NCI-H2171 treated with DMSO at 0.1 percent for 48 hours (cell line): Measurements from ENCODE around the gene NLRP10.
"Not testable (repeated sequence)": the region's sequence is repeated elsewhere in the genome, so short reads cannot be mapped to it uniquely, and the experiment has no call there.

Experiments used
- DNase-seq: peaks from one replicate; lab custom pipeline; 2025; lab: John Stamatoyannopoulos, UW

Gene NLRP10, protein sequence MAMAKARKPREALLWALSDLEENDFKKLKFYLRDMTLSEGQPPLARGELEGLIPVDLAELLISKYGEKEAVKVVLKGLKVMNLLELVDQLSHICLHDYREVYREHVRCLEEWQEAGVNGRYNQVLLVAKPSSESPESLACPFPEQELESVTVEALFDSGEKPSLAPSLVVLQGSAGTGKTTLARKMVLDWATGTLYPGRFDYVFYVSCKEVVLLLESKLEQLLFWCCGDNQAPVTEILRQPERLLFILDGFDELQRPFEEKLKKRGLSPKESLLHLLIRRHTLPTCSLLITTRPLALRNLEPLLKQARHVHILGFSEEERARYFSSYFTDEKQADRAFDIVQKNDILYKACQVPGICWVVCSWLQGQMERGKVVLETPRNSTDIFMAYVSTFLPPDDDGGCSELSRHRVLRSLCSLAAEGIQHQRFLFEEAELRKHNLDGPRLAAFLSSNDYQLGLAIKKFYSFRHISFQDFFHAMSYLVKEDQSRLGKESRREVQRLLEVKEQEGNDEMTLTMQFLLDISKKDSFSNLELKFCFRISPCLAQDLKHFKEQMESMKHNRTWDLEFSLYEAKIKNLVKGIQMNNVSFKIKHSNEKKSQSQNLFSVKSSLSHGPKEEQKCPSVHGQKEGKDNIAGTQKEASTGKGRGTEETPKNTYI

DNA sequence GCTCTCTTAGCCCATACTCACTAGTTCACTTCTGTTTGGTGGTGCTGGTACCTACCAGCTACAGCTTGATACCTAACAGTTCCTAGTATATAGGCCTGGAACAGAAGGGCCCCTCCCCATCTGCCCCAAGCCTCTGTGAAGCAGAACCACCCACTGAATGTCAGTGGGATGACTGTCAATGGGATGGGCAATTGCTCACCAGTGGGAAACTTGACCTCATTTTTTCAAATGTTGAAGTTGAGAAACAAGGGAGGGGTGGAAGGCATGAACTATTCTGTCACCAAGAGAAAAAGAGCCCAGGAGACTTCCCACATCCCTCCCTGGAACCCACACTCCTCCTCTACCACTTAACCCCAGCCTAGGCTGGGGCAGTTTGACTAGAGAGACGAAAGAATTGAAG lies at the start of gene NLRP10:
NLRP10 (minus strand) TSS at position 62 of the 400 bp plus-strand sequence. CDS start 1,952 bp downstream, outside the sequence.
- no peak for DNase-seq

DNA sequence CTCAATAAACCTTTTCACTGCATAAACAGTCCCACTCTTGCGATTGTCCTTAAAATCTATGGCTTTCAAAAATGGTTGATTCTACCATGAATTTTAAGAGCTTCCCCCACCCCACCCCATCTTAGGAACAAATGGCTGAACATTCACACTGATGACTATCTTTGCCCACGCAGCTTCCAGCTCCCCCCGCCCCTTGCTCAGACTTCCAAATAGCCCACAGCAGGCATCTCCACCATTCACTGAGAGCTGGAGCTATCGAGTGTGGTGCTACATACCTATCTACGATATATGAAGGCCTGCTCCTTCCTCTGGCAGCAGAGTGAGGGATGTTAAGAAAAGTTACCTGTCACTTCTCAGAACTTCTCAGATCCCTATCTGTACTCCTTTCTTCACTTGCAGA lies 48.6 kb upstream of the NLRP10 start:
- no peak for DNase-seq

DNA sequence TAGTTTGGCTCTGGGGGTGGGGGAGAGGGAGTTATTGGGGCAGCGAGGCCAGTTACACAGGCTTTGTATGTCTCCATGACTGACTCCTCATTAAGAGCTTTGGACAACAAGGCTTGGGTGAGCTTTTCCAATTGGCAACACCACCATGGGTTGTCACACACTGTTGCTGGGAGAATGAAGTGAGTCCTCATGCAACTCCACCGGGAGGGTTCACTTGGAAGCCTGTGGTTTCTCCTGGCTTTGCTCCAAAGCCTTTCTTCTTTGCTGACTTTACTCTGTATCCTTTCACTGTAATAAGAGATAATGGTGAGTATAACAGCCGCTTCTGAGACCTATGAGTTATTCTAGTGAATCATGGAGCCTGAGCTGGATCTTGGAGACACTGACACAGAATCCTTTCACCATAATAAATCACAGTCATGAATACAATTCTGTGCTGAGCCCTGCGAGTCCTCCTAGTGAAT lies 46.8 kb upstream of the NLRP10 start:
- DNase-seq: no peak

DNA sequence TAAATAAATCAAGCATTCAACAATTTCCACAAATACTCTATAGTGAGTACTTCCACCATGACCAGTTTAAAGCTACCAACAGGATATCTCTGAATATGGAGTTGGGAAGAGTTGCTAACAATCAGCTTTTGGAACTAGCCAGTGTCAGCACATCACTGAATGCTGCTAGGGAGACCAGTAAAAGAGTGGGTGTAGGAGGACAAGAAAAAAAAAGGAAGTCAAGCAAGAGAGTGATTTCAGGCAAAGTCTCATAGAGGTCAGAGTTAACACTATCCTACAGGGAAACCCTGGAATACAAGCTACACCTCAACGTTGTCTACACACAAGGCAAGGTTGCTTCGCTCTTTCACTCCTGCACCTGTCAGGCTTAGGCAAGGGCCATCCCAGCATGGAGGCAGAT lies 46.1 kb upstream of the NLRP10 start:
- DNase-seq: no peak

DNA sequence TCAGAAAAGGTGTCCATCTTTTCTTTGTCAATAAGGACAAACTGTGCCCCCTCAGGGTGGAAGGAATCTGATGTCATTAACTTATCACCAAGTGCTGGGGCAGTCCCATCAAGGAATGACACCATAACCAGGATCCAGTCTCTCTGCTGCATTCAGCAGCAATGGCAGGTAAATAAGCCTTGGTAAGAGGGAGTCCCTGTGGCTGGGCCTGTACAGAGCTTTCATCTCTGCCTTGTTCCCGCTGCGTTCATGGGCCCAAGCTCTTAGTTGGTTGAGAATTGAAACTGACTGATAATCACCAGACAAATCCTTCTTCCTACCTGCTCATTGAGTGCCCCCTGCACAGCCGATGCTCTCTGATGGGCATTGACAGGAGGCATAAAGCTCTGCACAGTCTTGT lies 44.6 kb upstream of the NLRP10 start:
- no peak for DNase-seq

DNA sequence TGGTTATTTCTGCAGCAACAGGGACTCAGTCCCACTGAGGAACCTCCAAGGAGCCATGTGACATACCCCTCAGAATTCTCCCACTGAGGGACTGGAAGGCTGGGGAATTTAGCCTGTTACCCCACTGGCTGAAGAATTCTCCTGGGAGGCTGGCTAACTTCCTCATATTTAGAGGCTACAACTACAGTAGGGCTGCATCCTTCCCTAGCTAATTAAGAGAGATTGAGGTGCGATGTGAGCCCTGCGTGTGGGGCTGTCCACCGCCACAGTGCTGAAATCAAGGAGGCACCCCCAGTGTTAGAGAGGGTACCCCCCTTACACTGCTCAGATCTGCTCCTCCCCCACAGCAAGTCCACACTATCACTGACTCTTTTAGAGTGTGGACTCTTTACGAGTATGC lies 43.0 kb upstream of the NLRP10 start:
- no peak for DNase-seq

DNA sequence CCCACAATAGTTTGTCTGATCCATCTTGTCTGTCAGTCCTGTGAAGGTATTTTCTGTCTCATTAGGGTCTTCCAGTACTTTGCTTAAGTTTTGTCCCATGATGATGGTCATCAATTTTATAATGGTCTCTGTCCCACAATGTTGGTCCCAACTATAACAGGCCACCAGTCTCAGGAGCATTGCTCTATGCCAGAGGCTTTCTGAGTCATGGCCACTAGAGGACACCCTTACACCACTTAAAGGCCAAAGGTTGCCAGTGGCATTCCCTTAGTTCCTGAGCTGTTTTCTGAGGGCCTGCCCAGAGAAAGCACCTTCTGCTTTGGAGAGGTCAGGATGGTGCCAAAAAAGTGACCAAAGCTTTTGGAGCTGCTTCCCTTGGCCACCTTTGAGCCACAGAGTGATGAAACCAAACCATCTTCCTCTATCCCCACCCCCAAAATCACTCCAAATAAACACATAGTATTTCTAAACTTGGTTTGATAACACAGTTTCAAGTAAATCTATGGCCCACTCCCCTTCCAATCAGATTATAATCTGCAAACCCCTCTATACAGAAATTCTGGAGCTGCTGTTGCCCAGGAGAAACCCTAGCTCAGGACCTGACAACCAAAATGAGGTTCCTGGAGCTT lies 41.2 kb upstream of the NLRP10 start:
- peak; percentile 43 for DNase-seq

DNA sequence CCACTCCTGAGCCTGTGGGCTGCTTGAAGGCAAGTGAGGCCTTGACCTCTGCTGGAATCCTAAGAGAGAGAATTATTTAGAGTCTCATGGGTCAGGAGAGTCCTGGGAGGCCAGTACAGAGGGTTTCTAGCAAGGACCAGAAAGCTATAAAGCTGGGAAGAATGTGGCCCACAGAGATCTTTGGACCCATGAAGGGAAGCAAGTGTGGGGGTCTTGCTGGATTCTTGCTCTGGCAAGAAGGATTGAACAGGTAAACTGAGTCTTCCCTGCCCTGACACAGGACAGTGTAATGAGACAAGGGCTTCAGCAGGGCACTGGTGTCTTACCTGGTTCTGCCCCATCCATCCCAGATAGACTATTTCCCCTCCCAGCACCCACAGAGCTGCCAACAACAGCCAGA lies 40.3 kb upstream of the NLRP10 start:
- DNase-seq: no peak

DNA sequence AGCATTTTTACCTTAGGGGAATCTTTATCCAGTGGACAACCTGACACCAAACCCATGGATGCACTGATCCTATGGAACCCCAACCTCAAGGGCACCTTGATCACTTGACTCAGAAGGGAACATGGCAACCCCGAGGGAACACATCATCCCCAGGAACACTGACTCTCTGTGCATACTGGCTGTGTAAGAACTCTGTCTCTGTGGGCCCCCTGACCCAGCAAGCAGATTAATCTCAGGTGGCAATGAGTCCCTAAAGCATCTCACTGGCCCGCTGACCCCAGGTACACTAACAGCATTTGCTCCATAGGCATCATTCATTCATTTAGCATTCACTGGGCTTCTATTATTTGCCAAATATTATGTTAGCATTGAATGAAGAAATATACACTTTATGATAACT lies 38.8 kb upstream of the NLRP10 start:
- DNase-seq: no peak

DNA sequence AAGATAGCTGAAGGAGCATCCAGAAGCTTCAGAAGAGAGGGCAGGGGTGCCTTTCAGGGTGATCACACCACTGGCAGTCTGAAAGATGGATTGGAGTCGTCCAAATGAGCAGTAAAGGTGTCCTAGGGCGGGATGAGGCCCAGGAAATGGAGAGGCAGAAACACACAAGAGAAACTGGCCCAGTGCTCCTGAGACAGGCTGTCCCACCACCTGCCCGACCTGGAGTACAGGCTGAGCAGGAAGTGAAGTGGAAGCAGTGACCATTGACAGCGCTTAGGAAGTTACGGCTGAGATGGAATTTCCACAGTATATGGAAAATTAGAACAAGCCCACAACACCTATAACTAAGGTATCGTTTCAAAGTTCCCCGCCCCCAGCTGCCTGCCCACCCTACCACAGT lies 37.9 kb upstream of the NLRP10 start:
- no peak for DNase-seq

DNA sequence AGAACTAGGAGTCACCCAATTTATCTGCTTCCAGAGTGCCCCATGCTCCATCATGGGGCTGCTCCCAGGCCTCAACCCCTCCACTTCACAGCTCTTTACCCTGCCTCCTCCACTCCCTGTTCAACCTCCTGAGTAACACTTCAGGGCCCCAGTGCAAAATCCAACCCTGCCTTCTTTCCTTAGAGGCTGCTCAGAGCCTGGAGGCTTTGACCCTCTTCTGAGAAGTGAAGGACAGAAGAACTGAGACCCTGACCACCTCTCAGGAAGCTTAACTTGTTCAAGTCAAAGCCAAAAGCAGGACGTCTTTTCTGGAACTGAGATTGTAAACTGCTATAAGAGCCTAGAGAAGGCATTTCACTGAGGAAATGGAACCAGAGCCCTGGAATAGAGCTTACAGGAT lies 37.4 kb upstream of the NLRP10 start:
- DNase-seq: no peak

DNA sequence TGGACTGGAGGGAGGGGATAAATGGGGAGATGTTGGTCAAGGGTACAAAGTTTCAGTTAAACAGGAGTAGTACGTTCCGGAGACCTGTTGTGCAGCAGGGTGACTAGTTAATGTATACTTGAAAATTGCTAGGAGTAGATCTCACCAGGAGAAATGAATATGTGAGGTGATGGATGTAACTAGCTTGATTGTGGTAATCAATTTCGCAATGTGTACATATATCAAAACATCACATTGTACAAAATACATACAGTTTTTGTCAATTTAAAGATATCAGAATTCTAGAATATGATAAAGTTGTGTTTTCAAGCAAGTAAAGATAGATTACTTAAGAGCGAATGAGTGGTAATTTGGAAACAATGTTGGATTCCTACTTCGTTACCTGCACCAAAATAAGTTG lies 35.1 kb upstream of the NLRP10 start:
- DNase-seq: no peak

DNA sequence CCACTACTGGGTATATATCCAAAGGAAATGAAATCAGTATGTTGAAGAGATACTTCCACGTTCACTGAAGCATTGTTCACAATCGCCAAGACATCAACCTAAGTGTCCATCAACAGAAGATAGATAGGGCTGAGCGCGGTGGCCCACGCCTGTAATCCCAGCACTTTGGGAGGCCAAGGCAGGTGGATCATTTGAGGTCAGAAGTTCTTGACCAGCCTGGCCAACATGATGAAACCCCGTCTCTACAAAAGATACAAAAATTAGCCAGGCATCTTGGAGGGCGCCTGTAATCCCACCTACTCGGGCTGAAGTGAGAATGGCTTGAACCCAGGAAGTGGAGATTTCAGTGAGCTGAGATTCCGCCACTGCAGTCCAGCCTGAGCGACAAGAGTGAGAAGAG lies 34.5 kb upstream of the NLRP10 start:
- no peak for DNase-seq

DNA sequence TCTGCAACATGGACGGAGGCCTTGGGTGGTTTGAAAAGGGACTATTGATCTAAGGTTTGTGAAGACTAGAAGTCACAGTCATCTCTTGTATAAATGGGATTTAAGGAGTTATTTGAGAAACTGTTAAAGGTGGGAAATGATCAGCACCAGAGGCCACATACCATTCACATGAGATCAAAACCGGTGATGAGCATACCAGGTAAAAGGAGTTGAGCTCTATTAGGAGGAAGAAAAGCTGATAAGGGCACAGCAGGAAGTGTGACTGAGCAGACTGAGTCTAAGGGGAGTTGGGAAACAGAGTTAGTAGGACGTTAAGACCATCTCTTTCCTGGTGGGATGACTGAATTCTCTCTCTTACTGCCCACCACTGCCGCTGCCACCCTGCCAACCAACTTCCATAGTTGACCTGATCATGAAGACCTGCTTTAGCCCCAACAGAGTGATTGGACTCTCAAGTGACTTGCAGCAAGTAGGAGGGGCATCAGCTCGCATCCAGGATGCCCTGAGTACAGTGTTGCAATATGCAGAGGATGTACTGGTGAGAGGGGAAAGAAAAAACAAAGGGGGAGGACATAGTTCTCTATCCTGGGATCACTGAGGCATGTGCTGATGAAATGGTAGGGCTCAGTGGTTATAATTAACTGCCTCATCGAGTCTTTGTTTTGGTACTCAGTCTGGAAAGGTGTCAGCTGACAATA lies 29.5 kb upstream of the NLRP10 start:
- no peak for DNase-seq

DNA sequence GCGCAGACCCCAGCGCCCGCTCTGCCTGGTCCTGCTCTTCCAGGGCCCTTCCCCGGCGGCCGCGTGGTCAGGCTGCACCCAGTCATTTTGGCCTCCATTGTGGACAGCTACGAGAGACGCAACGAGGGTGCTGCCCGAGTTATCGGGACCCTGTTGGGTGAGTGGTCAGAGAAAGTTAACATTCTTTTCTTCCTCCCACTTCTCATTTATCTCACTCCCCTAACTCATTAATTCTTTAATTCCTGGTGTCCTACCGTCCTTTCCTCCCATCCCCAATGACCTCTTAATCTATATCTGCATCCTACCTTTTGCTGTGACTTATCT lies 22.3 kb upstream of the NLRP10 start:
- DNase-seq: not testable (repeated sequence)

DNA sequence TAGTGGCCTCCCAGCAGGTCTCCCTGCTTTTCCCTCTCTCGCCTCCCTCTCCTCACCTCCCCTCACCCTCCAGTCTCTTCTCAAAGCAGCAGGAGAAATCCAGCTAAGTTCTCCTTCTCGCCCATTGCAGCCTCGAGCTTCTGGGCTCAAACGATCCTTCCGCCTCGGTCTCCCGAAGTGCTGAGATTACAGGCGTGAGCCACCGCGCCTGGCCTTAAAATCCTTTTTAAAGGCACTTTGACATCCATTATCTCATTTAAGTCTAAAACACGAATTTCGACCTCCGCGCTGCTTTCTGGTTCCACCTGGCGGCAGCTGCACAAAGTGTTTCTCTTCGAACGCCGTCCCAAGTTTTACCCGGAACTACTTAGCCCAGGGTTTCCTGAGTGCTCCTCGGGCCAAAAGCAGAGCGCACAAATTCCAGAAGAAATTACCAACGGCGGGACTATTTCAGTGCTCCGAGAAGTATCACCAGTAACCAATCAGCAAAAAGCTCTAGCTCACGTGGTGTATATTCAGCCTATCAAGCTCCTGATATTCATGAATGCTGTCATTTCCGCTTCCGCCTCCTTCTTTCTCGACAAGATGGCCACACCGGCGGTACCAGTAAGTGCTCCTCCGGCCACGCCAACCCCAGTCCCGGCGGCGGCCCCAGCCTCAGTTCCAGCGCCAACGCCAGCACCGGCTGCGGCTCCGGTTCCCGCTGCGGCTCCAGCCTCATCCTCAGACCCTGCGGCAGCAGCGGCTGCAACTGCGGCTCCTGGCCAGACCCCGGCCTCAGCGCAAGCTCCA lies 21.7 kb upstream of the NLRP10 start, which contains the start of gene EIF3F:
EIF3F (plus strand) TSS at position 570 of the 792 bp plus-strand sequence; CDS start at position 586, 16 bp downstream.
- peak; percentile 96 for DNase-seq

DNA sequence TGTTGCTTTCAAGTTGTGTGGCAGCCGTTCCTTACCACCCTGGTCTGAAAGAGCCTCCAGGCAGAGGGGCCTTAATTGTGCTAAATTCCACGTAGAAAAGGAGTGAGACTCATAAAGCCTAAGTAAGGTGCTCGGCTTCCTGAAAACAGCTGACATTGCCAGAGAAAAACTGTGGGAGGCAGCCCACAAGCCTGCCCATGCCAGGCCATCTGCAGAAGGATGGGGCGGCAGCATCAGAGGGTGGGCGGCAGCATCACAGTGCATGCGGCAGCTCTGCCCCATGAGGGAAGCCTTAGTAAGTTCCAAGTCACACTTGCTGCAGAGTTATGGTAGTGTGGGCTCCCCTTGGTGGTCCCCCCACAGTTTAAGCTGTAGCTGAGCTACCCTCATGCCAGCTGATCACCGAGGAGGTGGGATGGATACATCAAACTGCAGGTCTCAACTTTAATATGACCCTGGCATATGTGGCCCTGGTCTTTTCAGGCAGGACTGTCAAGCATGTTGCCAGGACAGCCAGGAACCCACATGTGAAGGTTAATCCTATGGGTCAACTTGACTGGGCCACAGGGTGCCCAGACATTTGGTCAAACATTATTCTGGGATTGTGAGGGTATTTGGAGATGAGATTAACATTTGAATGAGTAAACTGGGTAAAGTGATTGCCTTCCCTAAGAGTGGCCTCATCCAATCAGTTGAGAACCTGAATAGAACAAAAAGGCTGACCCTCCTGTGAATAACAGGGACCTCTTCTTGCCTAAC lies 18.8 kb upstream of the NLRP10 start:
- no peak for DNase-seq

DNA sequence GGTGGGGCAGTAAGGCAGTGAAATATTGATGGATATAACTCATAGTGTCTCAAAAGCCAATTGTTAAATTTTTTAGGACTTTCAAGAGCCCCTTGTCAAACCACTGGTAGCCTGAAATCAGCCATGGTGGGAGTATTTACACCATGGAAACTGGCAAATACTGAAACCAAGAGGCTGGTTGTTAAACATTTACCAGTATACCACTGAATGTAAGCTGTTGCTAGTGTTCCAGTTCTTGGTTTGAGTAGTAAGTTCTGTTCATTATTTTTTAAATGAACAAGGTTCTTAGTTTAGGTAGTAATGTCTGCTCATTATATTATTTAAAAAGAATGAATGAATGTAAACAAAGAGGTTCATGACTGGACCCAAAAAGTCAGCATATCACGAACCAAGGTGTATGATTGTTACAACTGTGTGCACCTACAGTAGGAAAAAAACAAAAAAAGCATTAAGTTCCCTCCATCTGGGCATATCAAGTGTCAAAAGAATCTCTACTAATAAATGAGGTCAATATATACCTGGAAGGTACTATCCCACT lies 17.4 kb upstream of the NLRP10 start:
- no peak for DNase-seq

DNA sequence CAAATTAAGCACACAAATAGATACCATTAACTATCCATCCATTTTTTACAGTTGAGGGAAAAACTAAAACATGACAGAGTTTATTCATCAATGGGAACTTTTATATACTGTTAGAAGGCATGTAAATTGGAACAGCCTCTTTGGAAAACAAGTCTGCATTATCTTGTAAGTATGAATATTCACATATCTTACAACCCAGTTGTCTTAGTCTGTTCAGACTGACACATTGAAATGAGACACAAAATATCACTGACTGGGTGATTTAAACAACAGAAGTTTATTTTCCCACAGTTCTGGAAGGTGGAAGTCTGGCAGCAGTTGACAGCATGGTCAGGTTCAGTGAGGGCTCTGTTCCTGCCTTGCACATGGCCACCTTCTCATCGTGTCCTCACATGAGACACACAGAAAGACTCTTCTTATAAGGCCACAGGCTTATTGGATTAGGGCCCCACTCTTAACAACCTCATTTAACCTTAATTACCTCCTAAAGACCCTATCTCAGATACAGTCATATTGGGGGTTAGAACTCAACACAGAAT lies 16.4 kb upstream of the NLRP10 start:
- DNase-seq: no peak

DNA sequence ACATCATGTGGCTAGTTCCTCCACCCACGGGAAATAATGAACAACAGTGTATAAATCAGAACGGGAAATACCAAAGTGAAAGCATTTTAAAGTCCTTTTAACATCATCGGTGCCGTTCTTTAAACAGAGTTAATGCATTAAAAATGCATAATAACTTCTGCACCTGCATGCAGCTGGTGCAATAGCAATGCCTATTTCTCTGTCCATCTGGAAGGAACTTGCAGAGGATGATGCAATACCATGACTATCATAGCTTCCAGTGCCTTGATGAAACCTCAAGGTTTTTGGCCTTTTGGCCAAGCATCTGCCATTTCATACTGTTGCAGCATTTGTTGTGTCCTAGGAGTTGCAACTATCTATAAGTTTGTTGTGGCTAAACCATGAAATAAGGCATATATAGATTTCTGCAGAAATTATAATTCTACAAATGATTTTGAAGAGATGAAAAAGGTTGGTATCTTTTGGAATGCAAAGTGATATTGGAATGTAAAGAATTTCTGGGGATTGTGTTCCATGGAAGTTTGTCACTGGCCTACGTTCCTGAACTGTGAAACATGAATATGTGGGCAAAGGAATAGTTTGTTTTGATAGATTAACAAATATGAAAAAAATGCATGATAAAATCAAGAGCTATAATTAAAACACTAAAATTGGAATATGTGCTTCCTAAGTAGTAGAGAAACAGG lies 12.1 kb upstream of the NLRP10 start:
- DNase-seq: no peak
